Thyroid gland (tissue), 4 donors: ENCODE results near the gene KYAT1.

ENCODE experiments used
- CTCF ChIP-seq, 6 experiments: fragments of 200-600 bp in 3 of 6; fragments of 450-650 bp in 3 of 6; sonication (generic) in 3 of 6; IDR thresholded peaks; one replicate each; pipeline ENCODE4 v1.5.1; 2016 to 2019; ENCODE audit warnings: antibody characterized with exemption in 6 of 6, mild to moderate bottlenecking in 2 of 6, inconsistent platforms in 1 of 6, moderate library complexity in 1 of 6
- POLR2A ChIP-seq, 2 donors: fragments of 450-650 bp; IDR thresholded peaks; one replicate each; pipeline ENCODE4 v1.6.1; 2017; ENCODE audit warnings: antibody characterized with exemption in 2 of 2, mild to moderate bottlenecking in 2 of 2, moderate library complexity in 1 of 2

- TF ChIP-seq CTCF (IDR thresholded peaks at IDR 0.05) (no peak), POLR2A (IDR thresholded peaks at IDR 0.05) (no peak)
Observed at GRCh38 chr9:128884164-128884563, 2.4 kb upstream of the KYAT1 start.
